ENCODE results near the gene CCR5AS.

CCR5AS gene

DNA sequence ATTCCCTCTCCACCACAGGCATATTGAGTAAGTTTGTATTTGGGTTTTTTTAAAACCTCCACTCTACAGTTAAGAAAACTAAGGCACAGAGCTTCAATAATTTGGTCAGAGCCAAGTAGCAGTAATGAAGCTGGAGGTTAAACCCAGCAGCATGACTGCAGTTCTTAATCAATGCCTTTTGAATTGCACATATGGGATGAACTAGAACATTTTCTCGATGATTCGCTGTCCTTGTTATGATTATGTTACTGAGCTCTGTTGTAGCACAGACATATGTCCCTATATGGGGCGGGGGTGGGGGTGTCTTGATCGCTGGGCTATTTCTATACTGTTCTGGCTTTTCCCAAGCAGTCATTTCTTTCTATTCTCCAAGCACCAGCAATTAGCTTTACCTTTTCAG, 37.7 kb downstream of the CCR5AS start:
- Histone ChIP-seq H3K56ac (ENCODE audit: insufficient read length, low read depth, low read length) (no peak overlapping the region), H2AK5ac (ENCODE audit: insufficient read length, low read length) (no peak overlapping the region), H2BK20ac (ENCODE audit: low read depth, low read length, poor library complexity, severe bottlenecking) (no peak overlapping the region), H3K23ac (ENCODE audit: insufficient read length, low read depth, low read length) (no peak overlapping the region), H3K4ac (ENCODE audit: low read depth, low read length) (no peak overlapping the region), H2BK12ac (ENCODE audit: insufficient read length, low read depth, low read length) (no peak overlapping the region), H3K4me1 (ENCODE audit: insufficient read depth, low read length) (no peaks in the 10 kb centered on the region; the same call in 1 of the 2 replicates), H3K79me1 (ENCODE audit: insufficient read depth, low read depth, low read length, poor library complexity, severe bottlenecking) (no peaks in the 10 kb centered on the region), H2AFZ (ENCODE audit: low read length) (no peak overlapping the region), H4K20me1 (ENCODE audit: control insufficient read depth, insufficient read depth, insufficient read length) (no peaks in the 10 kb centered on the region), H3K9ac (ENCODE audit: extremely low read depth, insufficient read length, low read length) (no peak overlapping the region), H3K18ac (ENCODE audit: insufficient read length, low read depth, low read length) (no peak overlapping the region), H3K27ac (ENCODE audit: insufficient read length, low read depth, low read length) (no peak overlapping the region), H3K14ac (ENCODE audit: insufficient read depth, low read length) (no peak overlapping the region), H2BK15ac (ENCODE audit: low read depth, low read length) (no peak overlapping the region), H4K91ac (ENCODE audit: insufficient read length, low read depth, low read length) (no peak overlapping the region), H3K79me2 (ENCODE audit: insufficient read depth, low read length) (no peaks in the 10 kb centered on the region), H3K27me3 (ENCODE audit: insufficient read depth, low read length) (no peaks in the 10 kb centered on the region), H3K23me2 (ENCODE audit: insufficient read length, low read depth, low read length, poor library complexity, severe bottlenecking) (no peaks in the 10 kb centered on the region), H4K5ac (ENCODE audit: insufficient read length, low read depth, low read length) (no peak overlapping the region), H3K9me3 (ENCODE audit: control insufficient read depth, low read depth, low read length) (no peaks in the 10 kb centered on the region), H3K4me2 (ENCODE audit: insufficient read depth, insufficient read length, low read length) (no peak overlapping the region), H2BK120ac (ENCODE audit: low read depth, low read length, poor library complexity, severe bottlenecking) (no peak overlapping the region), H3T11ph (ENCODE audit: low read length) (no peak overlapping the region), H4K8ac (replicated peaks; ENCODE audit: insufficient read length, low read depth, low read length) (no peak overlapping the region), H2BK5ac (ENCODE audit: insufficient read length, low read length) (no peak overlapping the region)
- DNase-seq, result no peak
- WGBS (ENCODE audit: extremely low coverage, insufficient read length, low lambda C conversion rate), result no CpG with 5 or more reads among the region's 4 CpGs
- no peaks in the 10 kb centered on the region for H3K36me3 Mint-ChIP-seq (ENCODE audit: insufficient read depth in 1 of 3, low read depth in 3 of 3)
- no peaks in the 10 kb centered on the region; a peak in 1 of 4 replicates for H3K4me1 Mint-ChIP-seq
- peaks cover 14% of the 10 kb centered on the region for H3K27me3 Mint-ChIP-seq (ENCODE audit: low read depth)
- no peak overlapping the region for H3K4me3 Mint-ChIP-seq
- TF ChIP-seq, protein P1, sequence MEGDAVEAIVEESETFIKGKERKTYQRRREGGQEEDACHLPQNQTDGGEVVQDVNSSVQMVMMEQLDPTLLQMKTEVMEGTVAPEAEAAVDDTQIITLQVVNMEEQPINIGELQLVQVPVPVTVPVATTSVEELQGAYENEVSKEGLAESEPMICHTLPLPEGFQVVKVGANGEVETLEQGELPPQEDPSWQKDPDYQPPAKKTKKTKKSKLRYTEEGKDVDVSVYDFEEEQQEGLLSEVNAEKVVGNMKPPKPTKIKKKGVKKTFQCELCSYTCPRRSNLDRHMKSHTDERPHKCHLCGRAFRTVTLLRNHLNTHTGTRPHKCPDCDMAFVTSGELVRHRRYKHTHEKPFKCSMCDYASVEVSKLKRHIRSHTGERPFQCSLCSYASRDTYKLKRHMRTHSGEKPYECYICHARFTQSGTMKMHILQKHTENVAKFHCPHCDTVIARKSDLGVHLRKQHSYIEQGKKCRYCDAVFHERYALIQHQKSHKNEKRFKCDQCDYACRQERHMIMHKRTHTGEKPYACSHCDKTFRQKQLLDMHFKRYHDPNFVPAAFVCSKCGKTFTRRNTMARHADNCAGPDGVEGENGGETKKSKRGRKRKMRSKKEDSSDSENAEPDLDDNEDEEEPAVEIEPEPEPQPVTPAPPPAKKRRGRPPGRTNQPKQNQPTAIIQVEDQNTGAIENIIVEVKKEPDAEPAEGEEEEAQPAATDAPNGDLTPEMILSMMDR (conservative IDR thresholded peaks at IDR 0.05), result no peak
- H3K9me3 Mint-ChIP-seq, result no peaks in the 10 kb centered on the region
- H3K27ac Mint-ChIP-seq, result no peak overlapping the region
